ENCODE measurements around the gene CARMIL1.
"Not testable (repeated sequence)": the region's sequence is repeated elsewhere in the genome, so short reads cannot be mapped to it uniquely, and the experiment has no call there.

The CARMIL1 gene

GRCh38 chr6:25278261-25278913, 787 bp upstream of the CARMIL1 start:
- no peak for DNase-seq

GRCh38 chr6:25279748-25280343, 672 bp downstream of the CARMIL1 start:
- no peak for DNase-seq

GRCh38 chr6:25280344-25281074, 1.3 kb downstream of the CARMIL1 start:
- DNase-seq = no peak

- no peak for DNase-seq
These were observed 7.7 kb downstream of the CARMIL1 start for GRCh38 chr6:25286891-25287290.

GRCh38 chr6:25287941-25288340, 8.8 kb downstream of the CARMIL1 start:
- DNase-seq = no peak

GRCh38 chr6:25288518-25288917, 9.3 kb downstream of the CARMIL1 start:
- DNase-seq = no peak

- DNase-seq = no peak
These were observed 11.3 kb downstream of the CARMIL1 start for GRCh38 chr6:25290306-25291060.

GRCh38 chr6:25292384-25292783, 13.2 kb downstream of the CARMIL1 start:
- DNase-seq = no peak

- no peak for DNase-seq
These were observed 16.5 kb downstream of the CARMIL1 start for GRCh38 chr6:25295651-25296050.

- no peak for DNase-seq
These were observed 17.2 kb downstream of the CARMIL1 start for GRCh38 chr6:25296217-25296905.

GRCh38 chr6:25297039-25297441, 17.9 kb downstream of the CARMIL1 start:
- no peak for DNase-seq

GRCh38 chr6:25297823-25298522, 18.8 kb downstream of the CARMIL1 start:
- DNase-seq = no peak

GRCh38 chr6:25298523-25298865, 19.3 kb downstream of the CARMIL1 start:
- DNase-seq = not testable (repeated sequence)

GRCh38 chr6:25301362-25301761, 22.2 kb downstream of the CARMIL1 start:
- no peak for DNase-seq

GRCh38 chr6:25302151-25302550, 23.0 kb downstream of the CARMIL1 start:
- no peak for DNase-seq

- DNase-seq = no peak
These were observed 23.5 kb downstream of the CARMIL1 start for GRCh38 chr6:25302677-25303128.

- DNase-seq = no peak
These were observed 24.1 kb downstream of the CARMIL1 start for GRCh38 chr6:25303254-25303653.

- no peak for DNase-seq
These were observed 27.2 kb downstream of the CARMIL1 start for GRCh38 chr6:25306379-25306778.

GRCh38 chr6:25307805-25308494, 28.8 kb downstream of the CARMIL1 start:
- DNase-seq = no peak

- no peak for DNase-seq
These were observed 30.7 kb downstream of the CARMIL1 start for GRCh38 chr6:25309886-25310285.

GRCh38 chr6:25311331-25311840, 32.2 kb downstream of the CARMIL1 start:
- no peak for DNase-seq

Measured in midbrain (tissue), 1 donor.